Measurements from ENCODE around the gene CNTN1.

DNA sequence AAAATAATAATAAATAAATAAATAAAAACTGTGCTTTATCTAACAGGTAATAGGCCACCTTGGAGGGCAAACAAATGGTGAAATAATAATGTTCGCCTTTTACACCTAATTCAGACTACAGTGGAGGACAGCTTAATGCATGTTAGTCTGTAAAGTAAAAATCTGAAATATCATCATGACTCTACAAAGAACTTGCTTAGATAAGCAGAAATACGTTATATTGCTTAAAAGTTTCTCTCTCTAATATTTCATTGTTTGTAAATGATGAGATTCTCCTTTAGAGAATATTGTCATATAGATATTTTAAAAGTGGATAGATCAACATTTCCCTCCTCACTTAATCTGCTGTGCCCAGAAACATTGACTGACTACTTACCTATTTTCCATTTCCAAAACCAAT lies 397.2 kb downstream of the CNTN1 start:
- TF ChIP-seq, protein P1, sequence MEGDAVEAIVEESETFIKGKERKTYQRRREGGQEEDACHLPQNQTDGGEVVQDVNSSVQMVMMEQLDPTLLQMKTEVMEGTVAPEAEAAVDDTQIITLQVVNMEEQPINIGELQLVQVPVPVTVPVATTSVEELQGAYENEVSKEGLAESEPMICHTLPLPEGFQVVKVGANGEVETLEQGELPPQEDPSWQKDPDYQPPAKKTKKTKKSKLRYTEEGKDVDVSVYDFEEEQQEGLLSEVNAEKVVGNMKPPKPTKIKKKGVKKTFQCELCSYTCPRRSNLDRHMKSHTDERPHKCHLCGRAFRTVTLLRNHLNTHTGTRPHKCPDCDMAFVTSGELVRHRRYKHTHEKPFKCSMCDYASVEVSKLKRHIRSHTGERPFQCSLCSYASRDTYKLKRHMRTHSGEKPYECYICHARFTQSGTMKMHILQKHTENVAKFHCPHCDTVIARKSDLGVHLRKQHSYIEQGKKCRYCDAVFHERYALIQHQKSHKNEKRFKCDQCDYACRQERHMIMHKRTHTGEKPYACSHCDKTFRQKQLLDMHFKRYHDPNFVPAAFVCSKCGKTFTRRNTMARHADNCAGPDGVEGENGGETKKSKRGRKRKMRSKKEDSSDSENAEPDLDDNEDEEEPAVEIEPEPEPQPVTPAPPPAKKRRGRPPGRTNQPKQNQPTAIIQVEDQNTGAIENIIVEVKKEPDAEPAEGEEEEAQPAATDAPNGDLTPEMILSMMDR (conservative IDR thresholded peaks at IDR 0.05), result no peak
- TF ChIP-seq ZFX (IDR thresholded peaks at IDR 0.05), result no peak
